Non-pigmented ciliary epithelial cell (primary cell): ENCODE results near the gene DMAC1.

Experiments used
- DNase-seq: peaks from one replicate; pipeline ENCODE4 v3.0.0-alpha.2; 2010; ENCODE audit warnings: low read depth

DMAC1 gene, protein sequence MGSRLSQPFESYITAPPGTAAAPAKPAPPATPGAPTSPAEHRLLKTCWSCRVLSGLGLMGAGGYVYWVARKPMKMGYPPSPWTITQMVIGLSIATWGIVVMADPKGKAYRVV

DNA sequence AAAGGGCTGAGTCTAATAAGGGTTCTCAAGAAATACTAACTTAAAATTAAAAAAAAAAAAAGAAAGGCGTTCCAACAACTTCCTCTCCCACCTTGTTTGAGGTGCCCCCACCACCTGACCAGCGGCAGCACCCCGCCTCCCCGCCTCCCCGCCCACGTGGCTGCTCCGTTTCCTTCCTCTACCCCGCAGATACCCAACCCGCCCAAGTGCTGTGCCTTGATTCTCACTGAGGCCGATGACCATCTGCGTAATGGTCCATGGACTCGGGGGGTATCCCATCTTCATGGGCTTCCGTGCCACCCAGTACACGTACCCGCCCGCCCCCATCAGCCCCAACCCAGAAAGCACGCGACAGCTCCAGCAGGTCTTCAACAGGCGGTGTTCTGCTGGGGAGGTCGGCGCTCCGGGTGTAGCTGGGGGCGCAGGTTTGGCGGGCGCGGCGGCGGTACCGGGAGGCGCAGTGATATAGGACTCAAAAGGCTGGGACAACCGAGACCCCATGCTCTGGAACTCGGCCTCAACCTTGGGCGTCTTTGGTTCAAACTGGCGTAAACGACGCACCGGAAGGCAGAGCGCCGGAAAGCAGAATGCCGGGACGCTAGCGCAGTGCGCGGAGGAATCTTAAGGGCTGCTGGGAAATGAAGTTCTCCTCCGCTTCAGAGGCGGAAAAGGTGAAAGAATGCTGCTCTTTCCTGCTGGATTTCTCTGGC is at the start of gene DMAC1:
TSS of gene DMAC1 (minus strand) at position 545 of the 710 bp plus-strand sequence. CDS start at position 501, 44 bp downstream.
- peak; percentile 42 for DNase-seq

DNA sequence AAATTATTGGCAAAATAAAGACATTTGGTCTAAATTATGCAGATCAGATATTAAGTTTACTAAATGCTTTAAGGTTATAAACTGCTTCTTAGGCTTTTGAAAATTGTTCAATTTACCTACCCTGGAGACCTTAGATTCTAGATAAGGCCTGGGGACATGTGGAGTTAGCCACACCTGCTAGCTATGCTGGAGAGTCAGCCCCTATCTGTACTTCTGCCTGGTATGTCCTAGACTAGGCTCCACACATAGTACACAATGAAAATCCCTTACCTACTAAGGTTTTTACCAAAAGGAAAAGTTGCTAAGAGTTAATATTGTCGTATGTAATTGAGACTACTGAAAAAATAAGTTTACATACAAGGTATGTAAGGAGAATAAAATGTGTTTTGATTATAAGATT is 49.8 kb upstream of the DMAC1 start:
- no peak for DNase-seq

DNA sequence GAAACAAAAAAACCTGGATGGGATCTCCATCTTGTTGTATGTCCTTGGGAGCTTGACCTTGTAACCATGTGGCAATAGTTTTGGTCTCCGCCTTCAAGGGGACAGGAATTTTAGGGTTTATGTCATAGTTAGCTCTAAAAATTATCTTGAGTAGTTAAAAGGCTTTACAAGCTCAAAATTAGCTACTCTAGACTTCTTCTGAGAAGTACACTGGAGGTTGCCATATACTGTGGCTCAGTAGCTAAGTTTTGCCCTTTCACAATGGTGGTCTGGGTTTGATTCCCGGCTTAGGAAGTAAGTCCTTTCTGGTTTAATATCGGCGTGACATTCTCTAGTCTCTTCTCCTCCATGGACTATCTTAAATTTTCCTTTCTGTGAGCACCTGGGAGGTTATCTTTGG is 48.9 kb upstream of the DMAC1 start:
- no peak for DNase-seq

DNA sequence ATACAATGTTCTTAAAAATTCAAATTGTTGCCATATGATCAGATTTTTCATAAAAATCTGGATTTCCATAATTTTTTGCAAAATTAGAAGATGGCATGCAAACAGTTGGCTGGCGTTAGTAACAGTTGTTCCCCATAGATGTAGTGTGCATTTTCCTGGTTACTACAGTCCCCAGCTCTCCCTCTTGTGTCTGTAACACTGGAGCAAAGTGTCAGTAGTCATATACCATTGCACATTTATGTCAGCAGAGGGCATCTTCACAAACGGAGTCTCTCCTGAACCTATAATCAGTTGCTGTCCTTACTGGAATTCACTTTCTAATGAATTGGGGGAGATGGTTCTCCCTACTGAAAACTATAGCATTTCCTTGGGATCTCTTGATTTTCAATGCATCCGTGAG is 44.7 kb upstream of the DMAC1 start:
- DNase-seq: no peak

DNA sequence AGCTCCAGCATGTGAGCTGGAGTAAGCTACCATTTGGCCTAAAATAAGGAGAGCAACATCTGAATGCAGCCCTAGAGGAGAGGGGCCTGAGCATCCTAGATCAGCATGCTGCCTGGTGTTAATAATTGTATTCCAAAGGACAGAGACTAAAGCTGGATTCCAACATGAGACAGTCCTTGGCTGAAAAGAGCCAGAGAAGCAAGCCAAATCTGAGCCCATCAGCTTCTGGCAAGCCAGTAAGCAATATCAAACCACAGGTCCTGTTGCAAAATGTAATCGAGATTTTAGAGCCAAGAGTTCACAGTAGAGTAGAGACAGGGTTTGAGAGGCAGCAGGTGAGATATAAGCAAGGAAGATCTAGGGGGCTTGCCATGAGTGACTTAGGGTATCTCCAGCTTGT is 42.3 kb upstream of the DMAC1 start:
- DNase-seq: no peak

DNA sequence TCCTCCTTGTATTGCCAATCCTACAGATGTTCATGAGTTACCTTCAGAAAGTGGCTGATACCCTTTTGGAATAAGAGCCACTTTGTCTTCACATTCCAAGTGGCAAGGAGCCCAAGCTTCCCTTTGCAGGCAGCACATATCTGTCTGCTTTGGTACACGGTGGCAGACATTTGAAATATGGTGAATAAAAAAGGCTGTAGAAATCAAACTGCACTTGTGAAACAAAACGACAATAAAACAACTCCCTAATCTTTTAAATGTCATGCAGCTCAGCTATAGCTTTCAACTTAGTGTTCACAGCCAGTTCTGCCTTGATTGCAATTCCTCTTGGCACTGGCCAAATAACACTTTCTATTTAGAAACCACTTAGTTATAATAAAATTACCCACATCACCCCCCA is 35.0 kb upstream of the DMAC1 start:
- DNase-seq: no peak

DNA sequence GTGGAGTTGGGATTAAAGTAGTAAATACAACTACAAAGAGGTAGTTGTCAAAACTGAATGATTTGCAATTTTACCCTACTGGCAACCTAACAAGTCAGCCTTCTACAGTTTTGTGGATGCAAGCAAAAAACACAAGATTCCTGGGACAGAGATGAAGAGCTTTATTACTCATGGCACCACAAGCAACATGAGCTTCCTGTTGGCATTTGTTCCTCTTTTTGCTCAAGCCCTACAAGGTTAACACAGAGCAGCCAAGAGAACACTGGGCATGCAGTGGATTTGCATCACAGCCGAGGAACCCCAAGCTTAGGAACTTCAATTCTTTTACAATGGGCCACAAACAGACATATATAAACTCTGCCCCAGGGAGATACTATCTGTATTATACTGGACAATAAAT is 28.8 kb upstream of the DMAC1 start:
- no peak for DNase-seq

DNA sequence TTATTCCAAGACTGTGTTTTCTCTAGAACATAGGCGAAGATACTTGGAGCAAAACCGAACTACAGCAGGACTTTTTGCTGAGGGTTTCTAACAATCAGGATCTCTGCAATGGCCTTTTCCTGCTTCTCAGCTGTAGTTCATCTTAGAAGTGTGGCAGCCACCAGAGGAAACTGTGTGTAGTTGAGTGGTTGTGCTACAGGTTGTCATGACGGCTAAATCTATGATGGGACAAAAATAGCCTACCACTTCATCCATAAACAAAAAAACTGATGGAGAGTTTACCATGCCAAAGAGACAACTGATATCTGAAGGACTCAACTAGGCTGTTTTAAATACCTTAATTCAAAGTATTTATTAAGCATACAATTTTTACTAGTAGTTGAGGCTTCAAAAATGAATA is 28.2 kb upstream of the DMAC1 start:
- DNase-seq: no peak

DNA sequence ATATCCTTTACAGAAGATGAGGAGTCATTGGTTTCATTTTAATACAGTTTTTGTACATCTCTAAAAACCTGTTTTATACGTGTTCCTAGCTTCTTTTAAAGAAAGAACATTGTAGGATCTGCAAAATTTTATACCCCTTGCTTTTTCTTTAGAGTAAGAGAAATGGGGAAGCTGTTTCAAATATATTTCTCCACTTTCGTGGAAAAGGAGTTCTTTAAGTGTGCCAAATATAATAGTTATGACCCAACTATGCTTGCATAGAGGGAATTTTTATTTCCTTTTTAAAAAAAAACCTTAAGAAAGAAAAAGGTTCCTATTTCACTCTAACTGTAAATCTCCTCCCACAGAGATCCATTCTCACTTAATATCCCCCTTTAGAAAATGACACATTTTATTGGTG is 27.5 kb upstream of the DMAC1 start:
- DNase-seq: no peak

DNA sequence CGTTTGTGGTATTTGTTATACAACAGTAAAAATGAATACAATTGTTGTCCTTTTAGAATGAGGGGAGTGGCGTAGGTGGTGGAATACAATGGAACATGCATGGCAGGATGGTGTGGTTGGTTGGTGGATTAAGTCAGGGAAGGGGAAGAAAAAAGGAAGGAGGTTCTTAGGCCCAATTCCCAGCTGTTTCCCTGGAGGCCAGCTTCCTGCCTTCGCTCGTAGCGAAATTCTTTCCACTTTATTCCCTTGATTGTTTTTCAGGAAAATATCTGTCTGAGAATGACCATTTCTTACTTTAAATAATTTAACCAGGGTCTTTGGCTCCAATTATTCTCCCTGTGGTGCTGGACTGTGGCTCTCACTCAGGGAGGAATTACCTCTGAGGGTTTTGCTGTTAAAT is 24.1 kb upstream of the DMAC1 start:
- DNase-seq: no peak

DNA sequence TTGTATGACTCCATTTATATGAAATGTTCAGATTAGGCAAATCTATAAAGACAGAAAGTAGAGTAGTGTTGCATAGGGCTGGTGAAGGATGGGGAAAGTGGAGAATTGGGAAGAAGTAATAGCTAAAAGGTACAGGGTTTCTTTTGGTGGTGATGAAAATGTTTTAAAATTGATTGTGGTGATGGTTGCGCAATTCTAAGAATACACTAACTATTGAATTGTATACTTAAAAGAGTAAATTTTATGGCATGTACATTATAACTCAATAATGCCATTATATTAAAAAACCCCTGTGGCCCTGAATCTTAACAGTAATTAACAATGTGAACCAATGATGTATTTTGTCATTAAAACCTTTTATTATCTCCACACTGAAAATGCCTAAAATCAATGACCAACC is 20.4 kb upstream of the DMAC1 start:
- DNase-seq: no peak

DNA sequence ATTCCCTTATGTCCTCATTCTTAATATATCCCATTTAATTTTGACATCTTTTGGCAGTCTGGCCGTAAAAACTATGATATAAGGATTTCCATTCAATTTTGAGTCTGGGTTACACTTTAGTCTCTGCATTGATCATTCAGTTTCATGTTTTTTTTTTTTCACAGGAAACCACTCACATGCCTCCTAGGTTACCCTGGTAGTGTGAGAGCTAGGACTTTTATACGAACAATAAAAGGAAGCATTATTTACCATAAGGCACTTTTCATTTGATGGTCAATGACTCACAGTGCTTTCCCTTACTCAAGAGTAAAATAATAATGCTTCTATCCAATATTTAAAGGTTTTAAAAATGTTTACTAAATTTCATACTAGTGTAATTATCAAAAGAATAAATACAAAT is 16.4 kb upstream of the DMAC1 start:
- no peak for DNase-seq

DNA sequence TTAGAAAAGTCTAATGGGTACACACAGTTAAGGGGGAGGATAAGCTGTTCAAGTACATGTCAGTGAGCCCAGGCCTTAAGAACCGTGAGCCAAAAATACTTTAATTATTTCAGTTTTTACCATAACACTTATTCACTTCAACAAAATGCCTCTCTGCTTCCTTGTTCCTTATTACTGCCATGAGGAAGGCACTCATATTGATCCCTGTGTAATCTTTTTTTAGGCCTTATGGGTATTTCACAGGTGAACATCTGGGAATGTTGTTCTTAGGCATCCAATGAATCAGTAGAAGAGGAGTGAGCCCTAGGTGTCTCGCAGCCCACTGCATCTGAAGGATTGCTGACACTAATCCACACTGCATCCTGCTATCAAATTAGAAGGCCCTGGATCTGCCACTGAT is 13.5 kb upstream of the DMAC1 start:
- no peak for DNase-seq

DNA sequence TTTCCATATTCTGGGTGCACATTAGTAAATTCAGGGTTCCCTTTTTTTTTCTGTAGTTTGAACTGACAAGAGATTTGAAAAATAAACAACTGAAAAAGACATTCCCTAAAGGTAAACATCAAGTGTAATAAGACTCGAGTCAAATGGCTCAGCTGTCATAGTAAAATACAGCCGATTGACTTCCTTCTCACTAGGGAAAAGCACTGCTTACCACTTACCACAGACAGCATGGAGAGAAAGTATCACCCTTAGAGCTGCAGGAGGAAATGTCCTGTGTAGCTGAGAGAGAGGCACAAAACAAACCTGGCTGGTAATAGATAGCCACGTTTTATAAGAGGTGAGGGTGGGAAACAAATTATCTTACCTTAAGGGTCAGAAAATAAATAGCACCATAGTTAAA is 12.1 kb upstream of the DMAC1 start:
- no peak for DNase-seq

DNA sequence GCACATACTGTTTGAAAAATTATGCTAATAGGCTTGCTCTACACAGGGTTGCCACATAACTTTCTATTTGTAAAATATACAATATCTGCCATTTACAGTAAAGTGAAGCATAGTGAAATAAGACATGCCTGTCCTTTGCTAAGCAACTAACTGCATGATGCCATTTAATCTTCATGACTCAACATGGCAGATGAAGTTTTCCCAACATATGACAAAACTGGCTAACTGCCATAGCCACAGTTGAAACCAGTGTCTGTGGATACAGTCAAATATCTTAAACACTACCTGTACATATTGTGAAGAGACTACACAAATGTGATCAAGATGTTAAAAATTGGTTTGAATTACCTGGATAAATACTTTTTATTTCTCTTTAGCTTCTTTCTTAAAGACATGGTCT is 3.1 kb upstream of the DMAC1 start:
- DNase-seq: no peak

DNA sequence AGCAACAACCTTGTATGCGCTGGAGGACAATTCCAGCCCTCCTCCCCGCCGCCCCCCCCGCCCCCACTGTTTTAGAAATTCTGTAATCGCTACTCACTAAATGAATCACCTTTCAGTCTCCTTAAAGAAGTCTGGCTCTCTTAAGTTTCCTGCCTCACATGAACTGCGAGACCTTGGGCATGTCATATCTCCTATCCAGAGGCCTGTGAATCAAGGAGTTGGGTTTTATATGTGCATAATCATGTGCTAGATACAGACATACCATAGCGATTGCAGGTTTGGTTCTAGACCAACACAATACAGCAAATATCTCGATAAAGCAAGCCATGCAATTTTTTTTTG is 337 bp upstream of the DMAC1 start:
- DNase-seq: no peak

DNA sequence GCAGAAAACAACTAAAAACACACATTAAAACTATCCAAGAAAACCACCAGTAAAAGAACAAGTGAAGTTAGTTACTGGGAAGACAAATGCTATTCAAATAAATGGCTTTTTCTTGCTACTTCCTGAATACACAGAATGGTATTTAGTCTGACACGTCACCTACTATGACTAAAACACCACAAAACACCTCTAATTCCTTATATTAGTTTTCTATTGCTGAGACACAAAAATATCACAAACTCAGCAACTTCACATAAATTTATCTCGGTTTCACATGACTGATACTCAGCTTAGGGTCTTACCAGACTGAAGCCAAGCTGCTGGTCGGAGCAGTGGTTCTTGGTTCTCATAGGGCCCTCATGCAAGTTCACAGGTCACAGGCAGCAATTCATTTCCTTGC is 5.4 kb downstream of the DMAC1 start:
- no peak for DNase-seq

DNA sequence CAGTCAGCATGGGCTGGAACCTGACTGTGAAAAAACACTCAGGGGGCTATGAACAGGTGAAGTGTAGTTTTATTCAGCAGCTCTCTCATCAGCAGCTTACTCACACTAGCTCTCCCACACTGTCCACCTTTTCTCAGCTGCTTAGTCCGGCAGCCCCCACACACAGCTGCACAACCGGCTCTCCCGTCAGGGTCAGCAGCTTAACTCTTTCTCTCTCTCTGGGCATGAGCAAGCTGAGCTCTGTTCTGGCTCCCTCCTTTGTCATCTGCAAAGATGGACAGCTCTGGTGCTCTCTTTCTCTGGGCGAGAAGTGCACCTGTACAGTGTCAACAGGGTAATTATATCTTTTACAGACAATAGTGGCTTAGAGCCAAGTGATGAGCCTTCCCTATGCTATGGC is 8.2 kb downstream of the DMAC1 start:
- no peak for DNase-seq

DNA sequence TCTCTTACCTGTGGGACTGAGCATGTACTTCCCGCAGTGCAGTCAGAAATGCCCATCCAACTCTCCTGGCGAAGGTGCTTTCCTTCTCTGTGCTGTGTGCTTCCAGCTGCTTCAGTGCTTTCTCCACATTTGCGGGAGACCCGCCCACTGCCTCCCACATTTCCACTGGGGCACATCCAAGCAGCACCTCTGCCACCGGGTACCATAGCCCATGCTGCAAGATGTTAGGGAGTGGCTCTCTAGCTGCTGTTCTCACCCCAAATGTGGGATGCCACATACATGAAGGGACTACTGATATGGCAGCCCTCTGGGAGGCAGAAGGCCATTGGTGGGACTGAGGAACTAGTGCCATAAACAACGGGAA is 8.8 kb downstream of the DMAC1 start:
- DNase-seq: no peak

DNA sequence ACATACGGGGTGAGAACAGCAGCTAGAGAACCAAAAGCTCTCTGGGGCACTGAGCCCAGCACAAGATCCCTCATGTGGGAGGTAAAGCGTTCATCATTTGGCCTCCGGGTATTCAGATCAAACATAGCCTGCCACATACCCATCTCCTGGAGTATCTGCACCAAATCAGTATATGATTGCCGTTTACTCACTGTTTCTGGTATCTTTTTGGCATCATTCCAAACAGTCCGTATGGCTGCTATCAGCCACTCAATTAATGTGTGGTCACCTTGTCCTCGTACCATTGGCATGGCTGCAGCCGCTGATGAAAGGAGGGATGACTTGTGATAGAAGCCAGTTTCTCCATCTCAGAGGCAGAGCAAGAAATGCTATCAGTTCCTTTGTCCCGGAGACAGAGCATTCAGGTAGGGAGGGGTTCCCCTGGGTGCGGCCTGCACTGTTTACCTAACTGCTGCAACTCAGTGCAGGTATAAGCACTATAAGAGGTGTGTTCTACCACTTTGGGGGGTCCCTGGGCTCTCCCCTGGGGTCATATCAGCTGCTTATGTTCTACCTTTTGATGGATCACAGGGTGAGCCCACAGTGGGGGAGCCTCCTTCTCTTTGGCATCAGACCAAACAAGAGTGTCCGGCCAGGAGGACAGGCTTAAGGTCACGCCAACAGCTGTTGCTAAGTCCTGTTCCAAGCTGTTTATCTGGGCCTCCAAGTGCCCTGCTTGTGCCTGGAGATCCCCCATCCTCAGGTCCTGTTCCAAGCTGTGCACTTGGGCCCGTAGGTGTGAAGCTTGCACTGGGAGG is 9.4 kb downstream of the DMAC1 start:
- no peak for DNase-seq

DNA sequence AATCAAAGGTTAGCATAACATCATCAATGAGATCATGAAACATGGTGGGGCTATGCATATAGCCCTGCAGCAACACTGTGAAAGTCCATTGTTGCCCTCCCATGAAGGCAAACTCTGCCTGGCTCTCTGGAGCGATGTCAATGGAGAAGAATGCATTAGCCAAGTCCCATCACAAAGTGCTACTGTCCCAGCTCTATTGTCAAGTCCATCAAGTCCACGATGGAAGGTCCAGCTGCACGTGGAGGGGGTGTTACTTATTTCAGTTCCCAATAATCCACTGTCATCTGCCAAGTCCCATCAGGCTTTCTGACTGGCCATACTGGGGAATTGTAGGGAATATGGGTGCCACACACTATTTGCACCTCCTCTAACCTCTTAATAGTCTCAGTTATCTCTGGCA is 10.8 kb downstream of the DMAC1 start:
- DNase-seq: no peak

DNA sequence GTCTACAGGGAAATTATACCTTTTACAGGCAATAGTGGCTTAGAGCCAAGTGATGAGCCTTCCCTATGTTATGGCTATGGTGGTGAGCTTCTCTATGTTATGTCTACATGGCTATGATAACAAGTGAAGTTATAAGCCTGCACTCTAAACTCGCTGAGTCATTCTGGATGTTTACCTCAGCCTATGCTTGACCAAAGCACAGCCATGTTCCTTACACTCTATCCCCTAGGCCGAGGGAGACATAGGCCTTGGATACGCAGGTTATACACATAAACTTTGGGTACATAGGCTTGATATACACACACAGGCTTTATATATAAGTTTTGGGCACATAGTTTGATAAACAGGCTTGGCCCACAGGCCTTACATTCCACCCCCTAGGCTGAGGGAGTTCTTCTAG is 13.8 kb downstream of the DMAC1 start:
- no peak for DNase-seq

DNA sequence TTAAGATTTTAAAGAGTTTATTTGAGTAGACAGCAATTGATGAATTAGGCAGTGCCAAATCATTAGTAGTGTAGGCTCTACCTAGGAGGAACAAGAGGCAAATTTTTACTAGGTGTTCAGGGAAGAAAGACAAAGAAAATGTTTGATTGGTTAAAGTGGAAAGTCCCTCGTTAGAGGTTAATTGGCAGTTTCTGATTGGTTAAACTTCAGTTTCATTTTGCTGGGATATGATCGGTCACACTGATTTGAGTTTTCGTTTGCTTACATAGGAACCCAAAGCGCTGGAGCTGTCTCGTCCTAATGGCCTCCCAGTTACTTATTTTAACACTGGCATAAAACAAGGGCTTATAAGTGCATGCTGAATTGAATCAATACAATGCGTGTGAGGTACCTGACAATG is 15.1 kb downstream of the DMAC1 start:
- no peak for DNase-seq

DNA sequence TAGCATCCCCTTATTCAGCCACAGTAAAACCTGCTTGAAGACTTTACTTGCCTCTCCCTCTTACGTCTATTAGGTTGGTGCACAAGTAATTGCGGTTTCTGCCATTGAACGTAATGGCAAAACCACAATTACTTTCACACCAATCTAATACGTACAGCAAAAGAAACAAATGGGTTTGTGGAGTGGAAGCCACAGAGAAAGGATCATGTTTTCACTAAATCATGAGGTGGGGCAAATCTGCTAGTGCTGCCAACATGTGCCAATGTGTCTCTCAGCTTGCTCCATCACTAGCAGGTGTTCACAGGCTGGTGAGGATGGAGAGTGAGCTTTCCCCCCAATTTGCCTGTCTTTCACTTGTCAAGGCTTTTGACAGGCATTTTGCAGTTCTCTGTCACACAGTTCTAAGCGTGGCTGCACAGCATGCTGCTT is 15.9 kb downstream of the DMAC1 start:
- DNase-seq: no peak
